IPS-NIHi11 (cell line): ENCODE data around the gene TELO2.

Experiments used
- DNase-seq: peaks from one replicate; pipeline ENCODE4 v3.0.0; 2012; ENCODE audit warnings: mixed read lengths, low spot score

TELO2 gene

GRCh38 chr16:1498899-1499676, 5.9 kb downstream of the TELO2 start:
- DNase-seq, result no peak

GRCh38 chr16:1499756-1500464, 6.8 kb downstream of the TELO2 start:
- no peak for DNase-seq

DNA sequence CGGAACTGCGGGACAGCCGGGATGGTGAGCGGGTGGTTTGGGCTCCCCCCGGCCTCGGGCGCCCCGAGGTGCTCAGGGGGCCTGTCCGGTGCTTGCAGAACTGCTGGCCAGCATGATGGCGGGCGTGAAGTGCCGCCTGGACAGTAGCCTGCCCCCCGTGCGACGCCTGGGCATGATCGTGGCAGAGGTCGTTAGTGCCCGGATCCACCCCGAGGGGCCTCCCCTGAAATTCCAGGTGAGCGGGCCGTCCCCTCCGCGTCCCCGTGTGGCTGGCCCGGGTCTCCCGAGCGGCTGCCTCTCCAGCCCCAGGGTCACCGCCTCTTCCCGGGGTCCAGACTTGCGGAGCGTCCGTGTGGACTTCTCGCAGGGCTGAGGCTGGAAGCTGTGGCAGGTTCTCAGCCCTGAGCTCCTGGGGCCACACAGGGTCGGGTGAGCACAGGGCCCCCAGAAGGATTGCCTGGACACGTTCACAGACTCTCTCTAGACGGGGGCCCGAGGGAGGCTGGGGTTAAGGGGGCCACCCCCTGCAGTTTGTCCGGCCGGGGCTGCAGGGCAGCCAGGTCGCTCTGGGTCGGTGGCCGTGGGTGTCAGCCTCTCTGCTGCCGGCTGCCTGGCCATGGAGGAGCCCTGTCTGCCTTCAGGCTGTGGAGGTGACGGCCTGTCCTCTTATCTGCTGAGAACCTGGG, 7.4 kb downstream of the TELO2 start:
- no peak for DNase-seq

DNA sequence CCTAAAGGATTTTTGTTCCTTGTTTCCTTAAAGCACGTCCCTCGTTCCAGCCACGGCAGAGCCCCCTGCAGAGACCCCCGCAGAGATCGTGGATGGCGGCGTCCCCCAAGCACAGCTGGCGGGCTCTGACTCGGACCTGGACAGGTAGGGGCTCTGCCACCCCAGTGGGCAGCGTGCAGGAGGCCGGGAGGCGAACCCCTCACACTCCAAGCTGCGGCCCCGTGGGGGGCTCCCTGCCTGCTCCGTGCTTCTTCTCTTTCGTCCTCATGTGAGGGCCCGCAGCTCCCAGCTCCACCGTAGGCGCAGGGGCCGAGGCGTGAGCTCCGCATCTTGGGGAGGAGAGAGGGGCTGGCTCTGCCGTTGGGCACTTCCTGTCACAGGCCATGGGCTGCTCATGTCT, 8.5 kb downstream of the TELO2 start:
- no peak for DNase-seq

- DNase-seq, result no peak
Observed at GRCh38 chr16:1502092-1503004, 9.2 kb downstream of the TELO2 start.

DNA sequence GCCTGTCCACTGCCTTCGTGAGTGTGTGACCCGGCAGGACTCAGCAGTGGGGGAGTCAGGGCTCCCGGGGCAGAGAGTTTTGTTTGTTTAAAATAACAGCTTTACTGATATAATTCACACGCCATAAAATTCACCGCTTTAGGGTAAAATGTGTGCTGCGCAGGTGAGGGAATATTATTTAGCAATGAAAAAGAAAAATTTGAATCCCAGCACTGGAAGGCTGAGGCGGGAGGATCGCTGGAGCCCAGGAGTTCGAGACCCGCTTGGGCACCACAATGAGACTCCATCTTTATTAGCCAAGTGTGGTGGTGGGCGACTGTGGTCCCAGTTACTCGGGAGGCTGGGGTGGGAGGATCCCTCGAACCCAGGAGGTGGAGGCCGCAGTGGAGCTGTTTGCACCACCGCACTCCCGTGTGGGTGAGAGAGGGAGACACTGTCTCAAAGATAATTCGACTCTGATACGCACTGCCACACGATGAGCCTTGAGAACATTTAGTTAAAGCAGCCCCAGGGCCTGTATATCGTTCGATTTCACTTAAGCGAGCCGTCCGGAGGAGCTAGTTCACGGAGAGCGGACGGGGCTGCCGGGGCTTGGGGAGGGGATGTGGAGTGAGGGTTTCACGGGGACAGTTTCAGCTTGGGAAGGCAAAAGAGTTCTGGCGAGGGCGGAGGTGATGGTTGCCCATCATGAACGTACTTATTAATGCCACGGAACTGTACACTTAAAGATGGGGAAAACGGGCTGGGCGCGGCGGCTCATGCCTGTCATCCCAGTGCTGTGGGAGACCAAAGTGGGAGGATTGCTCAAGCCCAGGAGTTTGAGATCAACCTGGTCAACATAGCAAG, 10.2 kb downstream of the TELO2 start:
- DNase-seq, result no peak

DNA sequence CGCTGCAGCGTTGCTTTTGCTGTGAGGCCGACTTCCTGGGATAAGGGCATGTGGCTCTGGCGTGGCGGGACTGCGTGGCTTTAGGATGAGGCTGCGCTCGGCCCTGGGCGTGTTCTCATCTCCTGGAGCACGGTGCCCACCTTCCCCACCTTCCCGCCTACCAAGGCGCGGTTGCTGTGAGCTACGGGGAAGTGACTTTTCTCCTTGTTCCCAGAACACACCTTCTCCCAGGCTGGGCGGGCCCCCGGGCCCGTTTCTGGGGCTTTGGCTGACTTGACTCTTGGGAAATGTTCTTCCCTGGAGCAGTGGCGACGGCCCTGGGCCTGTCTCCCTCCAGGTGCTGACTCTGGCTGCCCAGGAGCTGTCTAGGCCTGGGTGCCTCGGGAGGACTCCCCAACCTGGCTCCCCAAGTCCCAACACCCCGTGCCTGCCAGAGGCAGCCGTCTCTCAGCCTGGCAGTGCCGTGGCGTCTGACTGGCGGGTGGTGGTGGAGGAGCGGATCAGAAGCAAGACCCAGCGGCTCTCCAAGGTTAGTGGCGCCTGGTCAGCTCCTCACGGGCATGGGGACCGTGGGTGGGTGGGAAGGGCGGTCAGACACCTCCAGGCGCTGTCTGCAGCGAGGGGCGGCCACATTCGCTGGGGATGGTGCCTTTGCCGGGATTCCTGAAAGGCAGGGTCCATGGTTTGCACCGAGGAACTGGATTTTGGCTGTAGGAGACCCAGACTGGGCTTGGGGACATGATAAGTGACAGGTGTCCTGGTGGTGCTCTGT, 12.1 kb downstream of the TELO2 start:
- no peak for DNase-seq

- DNase-seq, result no peak
Observed at GRCh38 chr16:1505912-1506311, 12.8 kb downstream of the TELO2 start.

GRCh38 chr16:1506494-1507213, 13.5 kb downstream of the TELO2 start:
- no peak for DNase-seq

- no peak for DNase-seq
Observed at GRCh38 chr16:1508494-1509187, 15.5 kb downstream of the TELO2 start.

- no peak for DNase-seq
Observed at GRCh38 chr16:1509307-1510221, 16.4 kb downstream of the TELO2 start.

DNA sequence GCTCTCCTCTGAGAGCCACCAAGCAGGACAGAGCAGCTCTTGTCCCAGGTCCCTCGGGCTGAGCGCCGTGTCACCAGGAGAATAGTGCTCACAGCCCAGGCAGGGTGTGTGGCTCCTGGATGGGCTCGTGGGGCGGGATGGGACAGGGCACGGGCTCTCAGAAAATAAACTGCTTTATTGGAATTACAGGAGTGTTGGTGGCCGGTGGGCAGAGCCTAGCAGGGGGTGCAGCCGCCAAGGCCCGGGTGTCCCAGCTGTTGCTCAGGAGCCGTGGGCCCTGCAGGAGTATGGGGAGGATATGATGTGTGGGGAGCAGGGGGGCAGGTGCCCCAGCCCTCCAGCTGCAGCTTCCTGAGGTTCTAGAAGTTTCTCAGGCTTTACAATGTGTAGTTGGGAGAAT, 17.1 kb downstream of the TELO2 start:
- no peak for DNase-seq

DNA sequence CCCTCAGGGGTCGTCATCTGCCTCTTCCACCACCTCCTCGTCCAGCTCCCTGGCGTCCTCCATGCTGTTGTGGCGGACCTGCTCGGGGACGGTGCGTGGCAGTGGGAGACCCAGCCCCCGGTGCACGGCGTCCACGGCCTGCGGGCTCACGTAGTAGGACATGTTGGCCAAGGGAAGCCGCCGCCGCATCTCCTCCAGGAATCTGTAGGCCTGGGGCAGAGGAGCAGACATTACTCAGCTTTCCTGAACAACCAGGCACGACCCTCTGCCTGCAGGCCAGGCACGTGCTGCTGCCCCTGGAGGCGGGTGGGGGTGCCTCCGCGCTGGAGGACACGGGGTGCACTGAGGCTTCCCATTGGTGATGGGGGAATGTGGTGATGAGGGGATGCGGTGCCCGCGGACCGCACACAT, 17.8 kb downstream of the TELO2 start:
- peak; percentile 74 for DNase-seq

DNA sequence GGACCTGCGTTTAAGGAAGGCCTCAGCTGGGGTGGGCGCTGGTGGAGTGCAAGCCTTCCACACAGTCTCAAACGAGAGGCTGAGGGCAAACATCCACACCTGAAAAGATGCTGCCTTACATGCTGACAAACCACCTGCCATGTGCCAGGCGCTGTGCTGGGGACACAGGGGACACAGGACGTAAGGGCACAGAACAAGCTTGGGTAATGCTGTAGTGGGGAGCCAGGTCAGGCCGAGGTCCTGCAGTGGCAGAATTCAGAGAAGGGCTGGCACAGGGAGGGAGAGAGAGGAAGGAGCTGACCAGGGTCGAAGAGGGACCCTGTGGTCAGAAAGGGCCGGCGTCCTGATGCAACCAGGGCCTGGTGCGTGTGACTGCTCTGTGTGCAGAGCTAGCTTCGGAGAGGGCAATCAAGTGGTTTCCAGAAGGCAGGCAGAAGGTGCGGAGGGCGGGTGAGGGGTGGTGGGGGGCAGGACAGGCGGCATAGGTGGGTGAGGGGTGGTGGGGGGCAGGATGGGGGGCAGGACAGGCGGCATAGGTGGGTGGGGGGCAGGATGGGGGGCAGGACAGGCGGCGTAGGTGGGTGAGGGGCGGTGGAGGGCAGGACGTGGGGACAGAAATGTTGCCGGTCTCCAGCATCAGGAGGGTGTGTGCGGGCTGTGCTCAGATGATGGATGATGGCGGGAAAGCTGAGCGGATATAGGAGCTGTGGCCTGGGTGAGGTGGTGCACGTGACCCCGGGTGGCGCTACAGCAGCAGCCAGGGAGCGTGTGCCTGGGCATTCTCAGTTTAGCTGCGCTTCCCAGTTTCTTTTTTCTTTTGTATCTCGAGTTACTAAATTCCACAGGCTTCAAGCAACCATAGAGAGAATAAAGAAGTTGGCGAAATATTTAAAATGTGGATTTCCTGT, 18.8 kb downstream of the TELO2 start:
- DNase-seq, result no peak

- DNase-seq, result no peak
Observed at GRCh38 chr16:1512774-1513173, 19.6 kb downstream of the TELO2 start.

- no peak for DNase-seq
Observed at GRCh38 chr16:1514507-1514906, 21.3 kb downstream of the TELO2 start.

DNA sequence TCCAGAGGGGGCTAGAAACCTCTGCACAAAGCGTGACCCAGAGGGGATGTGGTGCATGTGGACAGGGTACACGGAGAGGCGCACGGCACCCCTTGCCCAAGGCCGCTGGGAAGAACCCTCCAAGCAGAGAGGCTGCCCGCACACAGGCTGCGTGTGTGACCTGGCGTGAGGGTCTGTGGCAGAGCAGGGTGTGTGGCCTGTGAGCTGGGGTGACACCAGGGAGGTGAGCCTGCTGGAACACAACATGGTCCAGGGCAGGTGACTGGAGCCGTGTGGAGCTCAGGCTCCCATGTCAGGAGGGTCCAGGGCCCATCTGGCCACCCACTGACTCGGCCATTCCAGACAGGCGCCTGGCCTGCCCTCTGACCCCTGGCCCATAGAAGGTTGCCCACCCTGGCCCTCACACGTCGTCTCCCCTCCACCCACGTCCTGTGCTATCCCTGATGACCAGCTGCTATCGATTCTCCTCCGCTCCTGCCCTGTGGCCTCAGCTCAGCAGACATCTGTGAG, 25.5 kb downstream of the TELO2 start:
- no peak for DNase-seq
